ENCODE data around the gene ATG5.
"Not testable (repeated sequence)": the region's sequence is repeated elsewhere in the genome, so short reads cannot be mapped to it uniquely, and the experiment has no call there.

- TF ChIP-seq CTCF (IDR thresholded peaks at IDR 0.05); MEF2A (IDR thresholded peaks at IDR 0.05; ENCODE audit: borderline replicate concordance, low read depth): not testable (repeated sequence)
These were observed 56.2 kb downstream of the ATG5 start for GRCh38 chr6:106269268-106269919.

Data from SK-N-SH (cell line).